GM21526 (cell line): Measurements from ENCODE around the gene GTPBP6.

Experiments
- ATAC-seq: cut with Tn5 transposase; IDR thresholded peaks from one replicate; pipeline ENCODE4 v1.9.1; 2021; ENCODE audit warnings: moderate library complexity; ENCODE audit not compliant: unreplicated experiment, low FRiP score

Gene GTPBP6, protein sequence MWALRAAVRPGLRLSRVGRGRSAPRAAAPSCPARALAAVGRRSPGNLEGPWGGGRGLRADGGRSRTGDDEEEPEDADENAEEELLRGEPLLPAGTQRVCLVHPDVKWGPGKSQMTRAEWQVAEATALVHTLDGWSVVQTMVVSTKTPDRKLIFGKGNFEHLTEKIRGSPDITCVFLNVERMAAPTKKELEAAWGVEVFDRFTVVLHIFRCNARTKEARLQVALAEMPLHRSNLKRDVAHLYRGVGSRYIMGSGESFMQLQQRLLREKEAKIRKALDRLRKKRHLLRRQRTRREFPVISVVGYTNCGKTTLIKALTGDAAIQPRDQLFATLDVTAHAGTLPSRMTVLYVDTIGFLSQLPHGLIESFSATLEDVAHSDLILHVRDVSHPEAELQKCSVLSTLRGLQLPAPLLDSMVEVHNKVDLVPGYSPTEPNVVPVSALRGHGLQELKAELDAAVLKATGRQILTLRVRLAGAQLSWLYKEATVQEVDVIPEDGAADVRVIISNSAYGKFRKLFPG

DNA sequence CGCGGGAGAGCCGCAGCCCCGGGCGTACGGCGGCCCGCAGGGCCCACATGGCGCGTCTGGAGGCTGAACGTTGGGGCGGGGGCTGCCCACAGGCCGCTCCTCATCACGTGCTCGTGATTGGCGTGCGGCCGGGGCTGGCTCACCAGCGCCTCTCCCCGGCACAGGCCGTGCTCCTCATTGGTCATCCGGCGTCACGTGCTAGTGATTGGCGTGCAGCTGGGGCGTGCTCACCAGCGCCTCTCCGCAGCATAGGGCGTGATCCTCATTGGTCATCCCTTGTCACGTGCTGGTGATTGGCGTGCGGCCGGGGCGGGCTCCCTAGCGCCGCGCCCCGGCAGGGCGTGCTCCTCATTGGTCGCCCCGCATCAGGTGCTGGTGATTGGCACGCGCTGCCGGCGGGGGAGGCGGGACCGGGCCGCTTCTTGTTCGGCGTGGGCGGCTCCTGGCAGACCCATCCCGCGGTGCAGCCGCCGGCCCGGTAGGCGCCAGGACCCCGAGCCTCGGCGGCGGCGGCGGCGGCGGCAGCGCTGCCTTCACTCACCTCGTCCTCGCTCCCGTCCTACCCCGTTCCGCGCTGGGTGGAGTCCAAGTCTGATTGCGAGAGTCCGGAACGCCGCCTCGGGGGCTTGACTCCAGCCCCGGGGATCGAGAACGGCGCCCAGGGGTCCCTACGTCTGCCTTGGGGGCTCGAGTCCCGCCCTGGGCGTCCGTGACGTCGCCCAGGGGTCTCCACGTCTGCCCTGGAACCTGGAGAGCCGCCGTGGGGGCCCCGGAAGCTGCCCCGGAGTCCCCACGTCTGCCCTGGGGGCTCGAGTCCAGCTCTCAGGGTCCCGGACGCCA is at the start of gene GTPBP6:
Gene GTPBP6, minus strand, starts transcription at position 58 of the 840 bp plus-strand sequence. Its CDS starts 9 bp downstream, at position 49.
- peak; percentile 76 for ATAC-seq

DNA sequence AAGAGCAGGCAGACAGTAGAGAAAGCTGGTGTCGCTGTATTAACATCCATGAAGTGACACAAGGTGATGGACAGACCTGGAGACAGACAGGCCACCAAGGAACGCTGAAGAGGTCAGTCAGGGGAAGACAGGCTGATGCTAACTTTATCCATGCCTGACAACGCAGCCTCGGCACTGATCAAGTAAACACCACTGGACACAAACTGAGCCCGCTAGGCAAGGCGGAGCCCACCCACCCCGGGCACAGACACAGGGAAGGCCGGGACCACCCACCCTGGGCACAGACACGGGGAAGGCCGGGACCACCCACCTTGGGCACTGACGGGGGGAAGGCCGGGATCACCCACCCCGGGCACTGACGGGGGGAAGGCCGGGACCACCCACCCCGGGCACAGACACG is 49.3 kb upstream of the GTPBP6 start:
- ATAC-seq = no peak

DNA sequence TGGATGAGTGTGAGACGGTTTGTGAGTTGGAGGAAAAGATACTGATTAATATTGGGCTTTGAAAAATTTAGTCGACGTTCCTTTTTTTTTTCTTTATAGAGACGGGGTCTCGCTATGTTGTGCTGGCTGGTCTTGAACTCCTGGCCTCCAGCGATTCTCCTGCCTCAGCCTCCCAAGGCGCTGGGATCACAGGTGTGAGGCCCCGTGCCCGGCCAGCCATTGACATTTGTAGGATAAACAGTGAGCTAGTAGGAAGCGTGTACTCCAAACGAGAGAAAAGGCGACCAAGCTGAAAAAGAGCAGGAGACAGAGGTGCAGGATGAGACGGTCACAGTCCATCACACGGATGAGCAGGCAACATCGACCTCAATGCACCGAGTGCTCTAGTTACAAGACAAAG is 48.8 kb upstream of the GTPBP6 start:
- ATAC-seq = no peak

DNA sequence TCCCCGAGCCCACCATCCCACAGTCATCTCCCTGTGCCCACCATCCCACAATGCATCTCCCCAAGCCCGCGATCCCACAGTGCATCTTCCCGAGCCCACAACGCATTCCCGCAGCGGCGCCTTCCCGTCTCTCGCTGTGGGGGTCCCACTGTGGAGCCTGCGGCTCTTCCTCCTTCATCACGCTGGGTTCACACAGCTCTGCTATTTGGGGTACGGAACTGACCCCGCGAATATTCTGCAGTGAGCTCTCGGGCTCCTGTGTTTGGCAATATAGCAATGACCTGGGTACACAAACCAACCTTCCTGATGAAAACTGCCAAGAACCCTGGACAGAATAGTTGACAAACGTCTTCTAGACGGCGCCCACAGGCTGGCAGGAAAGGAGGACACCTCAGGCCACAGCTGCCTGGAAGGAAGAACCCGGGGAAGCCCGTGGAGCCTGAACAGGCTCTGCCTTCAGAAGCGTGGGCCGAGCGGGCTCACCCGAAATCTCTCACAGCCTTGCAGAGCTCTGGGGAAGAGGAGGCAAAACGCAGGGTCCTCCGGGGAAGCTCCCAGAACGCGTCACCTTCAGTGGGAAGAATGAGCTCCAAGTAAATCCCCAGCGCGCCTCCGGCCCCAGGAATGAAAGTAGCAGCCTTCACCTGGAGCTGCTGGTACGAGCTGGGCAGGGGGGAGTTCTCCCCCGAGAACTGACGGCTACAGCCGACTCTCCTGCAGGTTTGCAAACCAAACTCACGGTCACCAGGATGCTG is 45.2 kb upstream of the GTPBP6 start:
- ATAC-seq = no peak

DNA sequence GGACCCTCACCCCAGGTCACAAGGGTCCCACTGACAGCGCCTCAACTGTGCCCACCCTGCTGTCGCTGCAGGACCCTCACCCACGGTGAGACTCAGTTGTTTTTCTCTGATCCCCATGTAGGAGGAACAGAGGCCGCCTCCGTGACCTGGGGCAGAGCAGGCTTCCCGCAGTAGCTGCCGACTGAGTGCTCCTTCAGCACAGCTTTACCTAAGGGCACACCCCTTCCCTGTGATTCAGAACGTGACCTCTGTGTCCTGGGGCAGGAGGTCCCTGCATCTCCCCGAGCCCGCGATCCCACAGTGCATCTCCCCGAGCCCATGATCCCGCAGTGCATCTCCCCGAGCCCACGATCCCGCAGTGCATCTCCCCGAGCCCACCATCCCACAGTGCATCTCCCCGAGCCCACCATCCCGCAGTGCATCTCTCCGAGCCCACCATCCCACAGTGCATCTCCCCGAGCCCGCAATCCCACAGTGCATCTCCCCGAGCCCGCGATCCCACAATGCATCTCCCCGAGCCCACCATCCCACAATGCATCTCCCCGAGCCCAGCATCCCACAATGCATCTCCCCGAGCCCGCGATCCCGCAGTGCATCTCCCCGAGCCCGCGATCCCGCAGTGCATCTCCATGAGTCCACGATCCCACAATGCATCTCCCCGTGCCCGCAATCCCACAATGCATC is 44.5 kb upstream of the GTPBP6 start:
- ATAC-seq = no peak

DNA sequence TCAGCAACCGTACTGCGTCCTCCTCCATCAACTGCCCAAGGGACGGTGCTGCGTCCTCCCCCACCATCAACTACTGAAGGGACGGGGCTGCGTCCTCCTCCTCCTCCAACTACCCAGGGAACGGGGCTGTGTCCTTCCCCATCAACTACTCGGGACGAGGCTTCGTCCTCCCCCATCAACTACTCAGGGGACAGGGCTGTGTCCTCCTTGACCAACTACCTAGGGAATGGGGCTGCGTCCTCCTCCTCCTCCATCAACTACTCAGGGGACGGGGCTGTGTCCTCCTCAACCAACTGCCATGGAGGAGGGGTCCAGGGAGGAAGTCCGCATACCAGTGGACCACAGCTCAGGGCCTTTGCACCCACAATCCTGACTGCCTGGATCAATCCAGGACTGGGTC is 43.8 kb upstream of the GTPBP6 start:
- ATAC-seq = no peak

DNA sequence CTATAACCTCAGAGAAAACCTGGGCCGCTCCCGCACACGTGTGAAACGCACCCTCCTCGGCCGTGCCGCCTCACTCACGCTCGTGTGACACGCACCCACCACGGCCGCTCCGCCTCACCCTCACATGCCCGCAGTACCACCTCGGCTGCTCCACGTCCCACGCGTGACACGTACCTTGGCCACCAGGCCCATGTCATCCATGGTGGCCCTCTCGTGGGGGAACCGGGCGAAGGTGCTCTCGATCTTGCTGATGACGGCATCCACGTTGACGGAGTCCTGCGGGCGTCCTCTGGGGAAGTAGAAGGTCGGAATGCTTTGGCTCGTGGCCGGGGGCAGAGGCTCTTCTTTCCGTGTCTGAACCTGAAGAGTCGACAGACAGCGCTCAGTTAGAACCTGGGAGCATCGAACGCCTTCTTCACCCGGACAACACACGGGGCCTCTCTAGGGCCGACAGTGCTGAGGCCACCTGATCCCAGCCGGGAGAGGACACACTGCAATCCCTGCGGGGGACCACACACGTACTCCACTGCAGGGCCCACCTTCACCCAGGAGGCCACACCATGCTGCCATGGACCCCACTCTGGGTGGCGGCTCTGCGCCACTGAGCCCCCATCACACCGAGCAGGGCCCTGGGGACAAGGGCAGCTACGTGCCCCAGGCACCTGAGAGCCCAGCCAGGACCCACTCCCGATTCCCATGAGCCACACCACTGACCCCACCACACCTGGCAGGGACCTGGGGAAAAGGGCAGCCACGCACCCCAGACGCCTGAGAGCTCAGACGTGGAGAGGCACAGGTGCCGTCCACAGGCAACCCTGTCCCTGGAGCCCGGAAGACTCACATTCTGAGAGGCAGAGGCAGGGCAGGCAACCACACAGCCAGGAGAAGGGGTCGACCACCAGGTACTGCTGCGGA is 42.9 kb upstream of the GTPBP6 start:
- no peak for ATAC-seq

DNA sequence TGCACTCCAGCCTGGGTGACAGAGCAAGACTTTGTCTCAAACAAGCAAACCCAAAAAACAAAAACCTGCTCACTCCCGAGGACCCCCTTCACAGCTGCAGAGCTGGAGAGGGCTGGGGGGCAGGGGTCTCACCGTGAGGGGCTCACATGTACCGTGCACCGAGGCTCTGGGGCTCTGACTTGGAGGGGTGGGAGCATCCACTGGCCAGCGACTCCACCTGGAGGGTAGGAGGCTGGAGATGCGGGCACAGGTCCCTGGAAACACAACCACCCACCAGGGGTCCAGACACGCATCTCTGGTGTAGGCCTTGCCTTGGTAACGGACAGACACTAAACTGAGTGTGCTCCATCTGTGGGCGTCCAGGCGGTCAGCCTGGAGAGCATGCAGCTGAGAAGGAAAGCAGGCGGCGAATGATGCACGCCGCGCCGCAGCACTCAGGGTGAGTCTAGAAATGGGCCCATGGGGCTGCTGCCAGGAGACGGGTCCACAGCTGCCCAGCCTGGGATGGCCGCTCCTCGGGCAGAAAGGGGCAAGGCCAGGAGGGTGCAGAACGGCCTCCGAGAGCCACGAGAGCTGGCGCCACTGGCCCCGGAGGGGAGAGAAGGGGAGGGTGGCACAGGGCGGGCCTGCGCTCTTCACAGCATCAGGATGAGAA is 42.0 kb upstream of the GTPBP6 start:
- ATAC-seq = no peak

DNA sequence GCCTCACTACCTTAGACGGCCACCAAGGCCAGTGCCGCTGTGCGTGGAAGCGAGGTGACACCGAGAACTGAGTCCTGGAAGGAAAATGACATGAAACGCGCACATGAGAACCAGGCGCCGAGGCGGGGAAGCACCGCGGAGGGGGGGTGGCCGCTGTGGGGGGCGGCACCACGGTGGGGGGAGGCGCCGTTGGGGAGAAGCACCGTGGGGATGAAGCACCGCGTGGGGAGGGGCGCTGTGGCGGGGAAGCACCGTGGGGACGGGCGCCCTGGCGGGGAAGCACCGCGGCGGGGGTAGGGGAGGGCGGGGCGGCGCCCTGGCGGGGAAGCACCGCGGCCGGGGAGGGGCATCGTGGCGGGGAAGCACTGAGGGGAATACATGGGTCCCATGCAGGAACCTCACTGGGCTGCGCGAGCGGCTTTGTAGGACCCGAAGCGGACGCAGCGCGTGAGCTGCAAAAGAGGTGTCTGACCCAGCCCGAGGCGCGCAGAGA is 40.1 kb upstream of the GTPBP6 start:
- ATAC-seq = no peak

DNA sequence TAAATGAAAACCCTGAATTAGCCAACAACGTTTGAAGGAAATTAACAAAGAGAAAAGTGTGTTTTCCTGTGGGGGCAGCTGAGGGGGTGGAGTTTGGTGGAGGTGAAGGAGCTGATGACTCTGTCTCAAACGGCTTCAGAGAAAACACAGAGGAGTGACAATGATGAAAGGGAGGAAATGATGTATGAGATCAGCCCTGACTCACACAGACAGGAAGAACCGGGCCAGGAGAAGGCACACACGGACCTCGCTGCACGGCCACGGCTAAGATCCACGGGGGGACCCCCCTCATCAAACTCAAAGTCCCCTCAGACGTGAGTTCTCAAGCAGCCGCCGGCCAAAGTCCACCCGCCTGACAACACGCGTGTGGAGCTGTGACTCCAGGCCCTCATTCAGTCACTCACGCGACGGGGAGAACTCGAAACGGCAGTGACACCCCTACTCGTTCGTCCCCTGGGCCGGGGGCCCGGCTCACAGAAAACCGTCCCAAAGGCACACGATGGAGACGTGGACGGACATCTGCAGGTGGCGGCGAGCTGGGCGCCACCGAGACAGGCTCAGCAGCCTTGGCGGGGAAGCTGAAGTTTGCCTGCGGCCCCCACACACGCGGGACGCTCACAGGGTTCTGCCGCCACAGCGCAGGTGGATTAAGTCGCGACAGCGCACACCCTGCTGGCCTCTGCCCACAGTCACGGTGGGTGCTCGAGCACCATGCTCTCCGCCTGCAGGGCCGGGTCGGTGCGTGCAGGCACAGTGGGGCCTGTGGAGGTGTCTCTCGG is 39.3 kb upstream of the GTPBP6 start:
- no peak for ATAC-seq

DNA sequence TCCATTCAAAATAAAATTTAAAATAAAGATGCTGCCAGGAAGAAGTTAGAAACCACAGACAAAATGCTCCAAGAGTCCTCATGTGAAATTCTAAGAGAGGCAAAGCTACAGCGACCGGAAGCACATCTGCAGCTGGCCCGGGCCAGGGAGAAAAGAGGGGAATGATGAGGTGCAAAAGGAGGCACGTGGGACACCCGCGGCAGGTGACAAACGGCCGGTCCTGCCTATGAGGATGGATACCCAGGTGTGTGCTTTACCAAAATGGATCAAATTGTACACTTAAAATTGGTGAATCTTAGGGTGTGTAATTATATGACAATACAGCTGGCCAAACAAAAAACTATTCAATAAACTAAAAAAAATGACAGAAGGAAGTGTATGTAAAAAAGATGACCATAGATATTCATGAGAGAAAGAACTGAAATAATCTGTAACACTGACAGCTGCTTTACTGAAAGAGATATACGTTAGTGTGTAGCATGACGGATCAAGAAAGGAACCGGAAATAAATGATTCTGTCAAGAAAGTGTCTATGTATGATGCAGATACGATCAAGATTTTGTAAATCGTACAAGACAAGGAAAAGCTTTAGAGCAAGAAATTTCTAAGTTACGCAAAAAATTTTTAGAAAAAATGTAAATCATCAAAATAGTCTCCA is 38.6 kb upstream of the GTPBP6 start:
- no peak for ATAC-seq

DNA sequence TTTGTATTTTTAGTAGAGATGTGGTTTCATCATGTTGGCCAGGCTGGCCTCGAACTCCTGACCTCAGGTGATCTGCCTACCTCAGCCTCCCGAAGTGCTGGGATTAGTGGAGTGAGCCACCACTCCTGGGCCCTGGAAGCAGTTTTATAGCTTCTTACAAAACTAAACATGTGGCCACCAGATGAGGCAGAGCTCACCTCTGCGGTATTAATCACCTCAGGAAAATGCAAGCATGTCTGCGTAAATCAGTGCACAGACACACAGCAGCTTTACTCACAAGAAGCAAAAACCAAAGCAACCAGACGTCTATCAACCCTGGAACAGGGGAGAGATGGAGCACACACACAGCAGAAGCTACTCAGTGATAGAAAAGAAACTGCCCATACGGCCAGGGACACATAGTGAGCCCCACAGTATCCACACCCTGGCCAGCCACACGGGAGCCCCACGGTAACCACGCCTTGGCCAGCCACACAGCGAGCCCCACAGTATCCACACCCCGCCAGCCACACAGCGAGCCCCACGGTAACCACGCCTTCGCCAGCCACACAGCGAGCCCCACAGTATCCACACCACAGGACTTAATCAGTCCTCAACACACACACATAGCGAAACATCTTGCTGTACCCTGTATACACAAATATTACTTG is 37.9 kb upstream of the GTPBP6 start:
- ATAC-seq = no peak

DNA sequence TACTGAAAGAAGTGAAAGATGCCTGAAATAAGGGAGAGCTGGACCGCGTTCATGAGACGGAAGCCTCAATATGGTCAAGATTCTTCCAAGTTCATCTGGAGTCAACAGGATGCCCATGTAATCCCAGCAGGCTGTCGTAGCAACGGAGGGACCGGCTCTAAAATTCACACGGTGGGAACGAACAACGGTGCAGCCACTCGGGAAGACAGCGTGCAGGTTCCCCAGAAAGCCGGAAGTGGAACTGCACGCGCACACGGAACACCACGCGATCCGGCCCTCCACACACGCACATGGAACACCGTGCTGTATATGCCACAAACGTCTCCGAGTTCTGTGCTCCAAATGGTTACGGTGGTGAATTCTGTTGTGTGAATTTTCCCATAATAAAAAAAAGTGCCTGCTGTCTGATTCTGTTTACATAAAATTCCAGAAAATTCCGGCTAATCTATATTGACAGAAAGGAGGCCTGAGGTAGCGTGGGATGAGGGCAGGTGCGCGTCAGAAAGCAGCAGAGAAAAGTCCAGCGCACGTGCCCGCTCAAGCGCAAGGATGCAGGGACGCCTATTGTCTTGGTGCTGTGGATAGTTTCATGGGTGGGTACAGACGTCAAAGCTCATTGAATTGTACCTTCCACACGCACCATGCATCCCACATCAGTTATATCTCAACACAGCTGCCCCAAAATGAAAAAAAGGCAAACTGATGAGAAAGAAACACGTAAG is 36.9 kb upstream of the GTPBP6 start:
- no peak for ATAC-seq

DNA sequence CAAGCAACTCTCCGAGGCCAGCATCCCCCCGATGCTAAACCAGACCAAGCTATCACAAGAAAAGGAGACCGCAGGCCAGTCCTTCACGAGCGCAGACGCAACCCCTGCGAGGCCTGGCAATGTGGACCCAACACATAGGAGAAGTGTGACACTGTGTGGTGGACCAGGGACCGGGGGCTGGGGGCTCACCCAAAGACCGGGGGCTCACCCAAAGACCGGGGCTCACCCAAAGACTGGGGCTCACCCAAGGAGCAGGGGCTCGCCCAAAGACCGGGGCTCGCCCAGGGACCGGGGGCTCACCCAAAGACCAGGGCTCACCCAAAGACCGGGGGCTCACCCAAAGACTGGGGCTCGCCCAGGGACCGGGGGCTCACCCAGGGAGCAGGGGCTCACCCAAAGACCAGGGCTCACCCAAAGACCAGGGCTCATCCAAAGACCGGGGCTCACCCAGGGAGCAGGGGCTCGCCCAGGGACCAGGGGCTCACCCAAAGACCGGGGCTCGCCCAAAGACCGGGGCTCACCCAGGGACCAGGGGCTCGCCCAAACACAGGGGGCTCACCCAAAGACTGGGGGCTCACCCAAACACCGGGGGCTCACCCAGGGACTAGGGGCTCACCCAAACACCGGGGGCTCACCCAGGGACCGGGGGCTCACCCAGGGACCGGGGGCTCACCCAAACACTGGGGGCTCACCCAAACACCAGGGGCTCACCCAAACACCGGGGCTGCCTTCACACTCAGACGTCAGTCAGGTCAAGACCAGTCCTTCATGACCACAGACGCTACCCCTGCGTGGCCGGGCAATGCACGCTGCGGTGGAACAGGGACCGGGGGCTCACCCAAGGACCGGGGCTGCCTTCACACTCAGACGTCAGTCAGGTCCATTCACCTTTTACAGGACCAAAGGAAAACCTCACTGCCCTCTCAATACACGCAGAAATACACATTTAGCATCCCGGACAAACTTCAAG is 35.3 kb upstream of the GTPBP6 start:
- ATAC-seq = no peak
